DMS153 treated with DMSO at 0.1 percent for 48 hours (cell line): ENCODE measurements around the gene PPP2R5D.
"Not testable (repeated sequence)": the region's sequence is repeated elsewhere in the genome, so short reads cannot be mapped to it uniquely, and the experiment has no call there.

ENCODE experiments used
- DNase-seq: peaks from one replicate; lab custom pipeline; 2025; ENCODE audit not compliant: unreplicated experiment; lab: John Stamatoyannopoulos, UW

Gene PPP2R5D

GRCh38 chr6:43021270-43022047, 37.1 kb downstream of the PPP2R5D start, which contains the start of gene RRP36:
RRP36 (plus strand) TSS chr6:43021623; CDS start chr6:43021655, 32 bp downstream.
- peak; percentile 37 for DNase-seq

DNA sequence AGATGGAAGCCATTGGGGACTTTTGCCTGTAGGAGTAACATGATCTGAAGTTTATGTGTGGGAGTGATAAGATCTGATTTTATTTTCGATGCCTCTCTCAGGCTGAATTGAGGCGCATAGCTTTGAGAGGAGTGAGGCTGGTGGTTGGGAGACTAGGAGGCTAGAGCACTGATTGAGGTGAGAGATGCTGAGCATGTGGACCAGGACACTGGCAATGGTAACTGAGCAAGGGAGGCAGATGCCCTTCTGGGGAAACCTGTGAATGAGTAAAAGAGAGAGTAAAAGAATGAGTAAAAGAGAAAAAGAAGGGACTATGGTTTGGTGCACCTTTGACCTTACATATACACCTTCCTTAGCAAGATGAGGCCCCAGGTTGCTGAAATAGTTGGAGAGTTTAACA, 40.1 kb downstream of the PPP2R5D start:
- DNase-seq: no peak

DNA sequence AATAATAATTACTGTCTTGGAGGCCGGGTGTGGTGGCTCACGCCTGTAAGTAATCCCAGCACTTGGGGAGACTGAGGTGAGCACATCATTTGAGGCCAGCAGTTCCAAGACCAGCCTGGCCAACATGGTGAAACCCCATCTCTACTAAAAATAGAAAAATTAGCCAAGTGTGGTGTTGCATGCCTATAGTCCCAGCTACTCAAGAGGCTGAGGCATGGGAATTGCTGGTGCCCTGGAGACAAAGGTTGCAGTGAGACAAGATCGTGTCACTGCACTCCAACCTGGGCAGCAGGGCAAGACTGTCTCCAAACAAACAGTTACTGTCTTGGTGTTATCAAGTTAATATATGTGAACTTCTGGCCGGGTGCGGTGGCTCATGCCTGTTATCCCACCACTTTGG, 42.0 kb downstream of the PPP2R5D start:
- no peak for DNase-seq

GRCh38 chr6:43029120-43029519, 44.8 kb downstream of the PPP2R5D start:
- no peak for DNase-seq

GRCh38 chr6:43032326-43032725, 48.0 kb downstream of the PPP2R5D start:
- DNase-seq: no peak

DNA sequence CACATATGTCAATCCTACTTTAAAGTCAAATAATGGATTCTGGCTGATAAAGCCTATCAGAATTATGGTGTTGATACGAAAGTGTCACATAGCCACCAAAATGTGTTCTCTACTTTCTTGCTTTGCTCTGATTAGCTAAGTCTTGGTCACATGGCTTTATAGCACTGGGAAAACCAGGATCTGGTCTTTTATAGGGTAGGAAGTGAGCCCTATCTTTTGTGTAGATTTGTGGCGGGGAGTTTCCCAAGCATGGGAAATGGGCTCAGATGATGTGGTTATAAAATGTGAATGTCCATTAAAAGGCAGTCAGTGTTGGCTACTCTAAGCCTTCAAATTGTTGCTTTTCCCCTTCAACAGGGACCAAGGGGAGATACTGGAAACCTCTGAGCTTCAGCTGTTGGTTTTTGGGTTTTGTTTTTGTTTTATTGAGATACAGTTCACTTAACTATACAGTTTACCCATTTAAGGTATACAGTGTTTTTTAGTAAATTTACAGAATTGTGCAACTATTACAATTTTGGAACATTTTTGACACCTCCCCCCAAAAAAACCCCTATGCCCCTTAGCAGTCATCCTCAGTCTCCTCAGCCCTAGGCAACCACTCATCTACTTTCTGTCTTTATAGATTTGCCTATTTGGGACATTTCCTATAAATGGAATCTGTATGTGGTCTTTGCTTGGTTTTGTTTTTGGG, 49.3 kb downstream of the PPP2R5D start:
- no peak for DNase-seq

GRCh38 chr6:43034190-43034525, 49.8 kb downstream of the PPP2R5D start:
- DNase-seq: no peak

DNA sequence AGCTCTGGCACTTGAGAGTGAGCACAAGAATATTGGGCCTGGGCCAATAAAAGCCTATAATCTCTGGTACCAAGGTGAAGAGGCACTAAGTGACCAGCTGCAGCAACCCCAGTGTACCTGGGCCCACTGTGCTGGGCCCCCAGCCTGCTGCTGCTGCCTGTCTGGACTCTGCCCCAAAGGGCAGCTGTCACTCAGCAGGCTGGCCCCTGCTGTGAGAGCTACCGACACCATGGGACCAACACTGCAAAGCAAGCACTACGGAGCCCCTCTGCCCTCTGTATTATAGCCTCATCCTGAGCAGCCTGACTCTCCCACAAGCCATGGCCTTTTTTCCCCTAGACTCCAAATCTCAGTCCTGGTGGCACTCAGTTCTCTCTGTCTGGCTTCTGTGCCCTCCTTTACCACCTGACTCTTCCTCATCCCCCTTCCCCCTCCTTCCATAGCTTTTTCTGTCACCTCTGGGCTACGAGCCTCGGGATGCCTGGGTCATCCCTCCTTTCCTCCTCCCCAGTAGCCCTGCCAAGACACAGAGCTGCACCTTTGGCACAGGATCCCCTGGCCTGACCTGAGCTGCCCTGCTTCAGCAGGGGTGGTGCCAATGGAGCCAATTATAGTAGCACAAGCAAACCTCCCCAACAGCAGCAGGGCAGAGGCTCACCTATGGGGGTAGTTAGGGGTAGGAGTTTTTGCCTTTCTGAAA, 51.3 kb downstream of the PPP2R5D start:
- DNase-seq: no peak

- no peak for DNase-seq
These were observed 52.3 kb downstream of the PPP2R5D start for GRCh38 chr6:43036712-43037111.

DNA sequence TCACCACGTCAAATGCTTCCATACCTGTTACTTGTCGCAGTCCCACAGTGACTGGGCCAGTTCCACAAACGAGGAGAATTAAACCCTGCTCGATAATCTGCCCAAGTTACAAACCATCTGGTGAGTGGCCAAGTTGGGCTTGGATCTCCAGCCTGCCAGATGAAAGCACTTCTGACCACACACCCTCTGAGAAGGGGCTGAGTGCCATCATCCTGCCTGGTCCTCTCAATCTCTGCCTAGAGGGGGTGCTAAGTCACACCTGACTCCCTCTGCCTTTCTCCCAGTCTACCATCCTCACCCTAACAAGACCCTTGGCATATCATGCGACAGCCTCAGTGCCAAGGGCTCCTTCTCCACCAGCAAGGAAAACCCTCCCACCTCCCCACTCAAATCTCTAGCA, 52.8 kb downstream of the PPP2R5D start:
- no peak for DNase-seq

GRCh38 chr6:43037706-43038105, 53.3 kb downstream of the PPP2R5D start:
- no peak for DNase-seq

DNA sequence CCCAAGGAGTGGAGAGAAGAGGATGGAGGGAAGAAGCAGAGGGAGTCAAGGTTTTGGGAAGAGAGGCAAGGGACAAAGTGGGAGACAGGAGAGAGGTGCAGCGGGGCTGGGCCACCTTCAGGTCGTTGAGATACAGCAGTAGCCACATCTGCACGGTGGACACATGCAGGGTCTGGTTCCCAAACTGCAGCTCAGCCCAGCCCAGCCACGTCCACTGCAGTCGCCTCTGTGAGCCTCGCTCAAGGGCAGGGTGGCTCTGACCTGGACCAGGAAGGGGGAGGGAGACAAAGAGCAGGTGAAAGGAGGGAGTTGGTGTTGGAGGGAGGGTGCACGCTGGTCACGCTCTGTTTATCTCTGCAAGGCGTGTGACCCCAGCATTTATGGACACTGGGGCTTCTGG, 54.4 kb downstream of the PPP2R5D start:
- no peak for DNase-seq

DNA sequence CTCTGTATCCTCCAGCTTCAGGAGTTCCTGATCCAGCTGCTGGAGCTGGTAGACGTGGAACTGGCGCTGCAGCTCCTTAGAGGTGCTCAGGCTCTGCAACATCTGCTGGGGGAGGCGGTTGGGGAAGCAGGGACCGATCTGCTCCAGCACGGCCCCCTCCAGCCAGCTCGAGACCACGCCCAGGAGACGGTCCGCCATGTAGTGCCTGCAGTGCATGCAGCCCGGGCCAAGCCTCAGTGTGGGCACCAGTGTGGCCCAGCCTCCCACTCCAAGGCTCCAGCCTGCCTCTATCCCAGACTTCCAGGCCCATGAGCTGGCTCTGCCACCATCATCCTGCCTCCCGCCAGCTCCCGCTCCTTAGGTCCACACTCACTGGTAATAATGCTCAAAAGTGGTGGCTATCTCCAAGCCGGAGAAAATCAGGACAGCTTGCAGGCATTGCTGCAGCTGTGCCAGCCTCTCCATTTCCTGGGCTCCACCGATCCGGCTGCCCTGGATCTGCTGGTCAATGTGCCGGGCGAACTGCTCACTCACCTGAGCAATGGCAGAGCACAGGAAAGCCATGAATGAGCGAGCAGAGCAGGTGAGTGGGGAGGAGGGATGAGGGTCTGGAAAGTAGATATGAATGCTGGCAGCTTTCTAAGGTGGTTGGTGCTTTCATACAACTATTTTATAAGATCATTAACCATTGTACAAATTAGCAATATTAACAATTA, 56.3 kb downstream of the PPP2R5D start:
- no peak for DNase-seq

DNA sequence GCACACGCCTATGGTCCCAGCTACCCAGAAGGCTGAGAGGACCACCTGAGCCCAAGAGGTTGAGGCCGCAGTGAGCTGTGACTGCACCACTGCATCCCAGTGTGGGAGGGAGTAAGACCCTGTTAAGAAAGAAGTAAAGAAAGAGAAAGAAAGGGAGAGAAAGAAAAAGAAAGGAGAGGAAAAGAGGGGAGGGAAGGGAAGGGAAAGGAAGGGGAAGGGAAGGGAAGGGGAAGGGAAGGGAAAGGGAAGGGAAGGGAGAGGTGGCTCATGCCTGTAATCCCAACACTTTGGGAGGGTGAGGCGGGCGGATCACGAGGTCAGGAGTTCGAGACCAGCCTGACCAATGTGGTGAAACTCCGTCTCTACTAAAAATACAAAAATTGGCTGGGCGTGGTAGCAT, 57.1 kb downstream of the PPP2R5D start:
- not testable (repeated sequence) for DNase-seq

- DNase-seq: no peak
These were observed 58.9 kb downstream of the PPP2R5D start for GRCh38 chr6:43043310-43043709.

- no peak for DNase-seq
These were observed 61.1 kb downstream of the PPP2R5D start for GRCh38 chr6:43045371-43045930.

DNA sequence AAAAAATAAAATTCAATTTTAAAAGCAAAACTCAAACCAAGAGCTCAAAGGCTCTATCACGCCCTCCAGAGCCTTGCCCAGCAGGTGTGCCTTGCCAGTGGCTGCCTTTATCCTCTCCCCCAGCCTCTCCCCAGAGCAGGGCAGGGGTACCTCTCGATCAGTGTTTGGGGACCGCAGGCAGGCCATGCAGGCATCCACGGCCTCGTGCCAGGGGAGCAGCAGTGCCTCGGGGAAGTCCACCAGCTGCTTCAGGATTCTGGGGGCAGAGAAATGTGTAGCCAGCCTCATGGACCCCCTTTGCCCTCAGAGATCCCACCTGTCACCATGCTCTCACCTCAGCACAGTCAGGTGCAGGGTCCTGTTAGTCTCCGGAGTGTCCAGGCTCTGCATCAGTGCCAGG, 63.6 kb downstream of the PPP2R5D start:
- no peak for DNase-seq

- no peak for DNase-seq
These were observed 66.6 kb downstream of the PPP2R5D start for GRCh38 chr6:43050981-43051380.

DNA sequence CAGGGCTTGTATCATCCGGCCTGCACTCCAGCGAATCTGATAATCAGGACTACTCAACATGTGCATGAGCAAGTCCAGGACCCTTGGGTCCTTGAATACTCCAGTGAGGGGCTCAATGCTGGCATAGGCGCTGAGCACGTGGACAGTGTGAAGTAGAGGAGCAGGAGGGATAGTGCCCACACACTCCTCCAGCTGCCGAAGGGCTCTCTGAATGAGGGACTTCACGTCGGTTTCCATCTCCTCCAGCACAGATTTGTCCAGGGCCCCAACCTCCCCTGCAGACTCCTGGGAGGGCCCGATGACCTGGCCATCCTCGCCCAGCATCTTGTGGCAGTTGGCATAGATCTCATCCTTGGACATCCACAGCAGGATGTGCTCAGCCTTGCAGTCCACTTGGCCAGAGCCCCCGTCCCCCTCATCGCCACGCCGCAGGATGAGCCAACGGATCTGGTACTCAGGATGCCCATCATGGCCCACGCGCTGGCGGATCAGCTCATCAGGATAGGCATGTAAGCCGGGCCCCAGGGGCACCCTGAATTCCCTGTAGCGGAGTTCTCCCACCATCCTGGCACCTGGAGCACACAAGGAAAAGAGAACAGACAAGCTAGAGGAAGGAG, 68.0 kb downstream of the PPP2R5D start:
- no peak for DNase-seq

DNA sequence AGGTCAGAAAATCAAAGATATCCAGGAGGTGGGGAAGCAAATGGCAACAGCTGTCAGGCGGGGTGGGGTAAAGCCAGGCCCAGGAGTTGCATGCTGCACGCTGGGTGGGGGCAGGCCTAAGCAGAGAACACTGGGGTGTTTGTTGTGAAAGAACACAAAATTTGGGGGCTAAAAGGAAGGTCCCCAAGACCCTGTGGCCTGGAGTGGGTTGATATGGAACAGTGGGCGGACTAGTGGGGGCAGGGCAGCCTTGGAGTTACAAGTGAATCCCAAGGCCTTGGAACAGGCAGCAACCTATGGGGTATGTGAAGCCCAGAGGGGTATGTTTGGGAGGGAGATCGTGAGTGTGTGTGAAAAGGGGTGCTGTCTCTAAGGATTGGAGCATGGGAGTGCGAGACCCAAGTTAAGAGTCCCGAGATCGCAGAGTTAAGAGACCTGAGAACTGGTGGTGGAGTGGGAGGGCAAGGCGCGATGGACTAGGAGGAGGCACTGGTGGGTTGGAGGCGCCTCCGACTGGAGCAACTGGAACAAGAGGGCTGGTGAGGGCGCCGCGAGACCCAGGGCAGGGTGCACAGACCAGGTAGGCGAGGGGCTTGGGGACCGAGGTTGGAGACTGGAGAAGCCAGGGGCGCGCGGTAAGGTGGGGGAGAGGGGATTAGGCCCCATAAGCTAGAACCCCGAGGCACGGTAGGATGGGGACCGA, 68.6 kb downstream of the PPP2R5D start:
- no peak for DNase-seq
